Measurements from ENCODE around the gene ADAMTS9.

The ADAMTS9 gene

GRCh38 chr3:64539451-64540196 is 148.2 kb downstream of the ADAMTS9 start:
- no peak for DNase-seq (ENCODE audit: low read depth)

- no peak for DNase-seq (ENCODE audit: low read depth)
Observed at GRCh38 chr3:64536166-64536565, 151.6 kb downstream of the ADAMTS9 start.

- no peak for DNase-seq (ENCODE audit: low read depth)
Observed at GRCh38 chr3:64533617-64534317, 154.0 kb downstream of the ADAMTS9 start.

GRCh38 chr3:64530434-64531049 is 157.3 kb downstream of the ADAMTS9 start:
- DNase-seq (ENCODE audit: low read depth): no peak

GRCh38 chr3:64523324-64523723 is 164.5 kb downstream of the ADAMTS9 start:
- DNase-seq (ENCODE audit: low read depth): no peak

- DNase-seq (ENCODE audit: low read depth): no peak
Observed at GRCh38 chr3:64520334-64520733, 167.5 kb downstream of the ADAMTS9 start.

GRCh38 chr3:64518950-64519349 is 168.8 kb downstream of the ADAMTS9 start:
- no peak for DNase-seq (ENCODE audit: low read depth)

- no peak for DNase-seq (ENCODE audit: low read depth)
Observed at GRCh38 chr3:64518496-64518895, 169.3 kb downstream of the ADAMTS9 start.

- DNase-seq (ENCODE audit: low read depth): no peak
Observed at GRCh38 chr3:64514889-64515288, 172.9 kb downstream of the ADAMTS9 start.

- DNase-seq (ENCODE audit: low read depth): no peak
Observed at GRCh38 chr3:64509206-64509605, 178.6 kb downstream of the ADAMTS9 start.

- no peak for DNase-seq (ENCODE audit: low read depth)
Observed at GRCh38 chr3:64508140-64508539, 179.7 kb downstream of the ADAMTS9 start.

- DNase-seq (ENCODE audit: low read depth): no peak
Observed at GRCh38 chr3:64506255-64506654, 181.5 kb downstream of the ADAMTS9 start.

GRCh38 chr3:64505419-64505818 is 182.4 kb downstream of the ADAMTS9 start:
- no peak for DNase-seq (ENCODE audit: low read depth)

- DNase-seq (ENCODE audit: low read depth): no peak
Observed at GRCh38 chr3:64502284-64502683, 185.5 kb downstream of the ADAMTS9 start.

GRCh38 chr3:64501298-64501906 is 186.4 kb downstream of the ADAMTS9 start:
- no peak for DNase-seq (ENCODE audit: low read depth)

- no peak for DNase-seq (ENCODE audit: low read depth)
Observed at GRCh38 chr3:64496786-64497490, 190.9 kb downstream of the ADAMTS9 start.

GRCh38 chr3:64495781-64496334 is 191.9 kb downstream of the ADAMTS9 start:
- no peak for DNase-seq (ENCODE audit: low read depth)

GRCh38 chr3:64495121-64495780 is 192.5 kb downstream of the ADAMTS9 start:
- DNase-seq (ENCODE audit: low read depth): no peak

GRCh38 chr3:64494526-64494925 is 193.3 kb downstream of the ADAMTS9 start:
- no peak for DNase-seq (ENCODE audit: low read depth)

- DNase-seq (ENCODE audit: low read depth): no peak
Observed at GRCh38 chr3:64493149-64493548, 194.7 kb downstream of the ADAMTS9 start.

- DNase-seq (ENCODE audit: low read depth): no peak
Observed at GRCh38 chr3:64491843-64492242, 196.0 kb downstream of the ADAMTS9 start.
